ENCODE results near the gene ALKBH6. TPM values are rescaled to one million over a fixed set of nuclear protein-coding genes. Genes with fewer than 3 reads are reported as not detected.
"Not testable (repeated sequence)": the region's sequence is repeated elsewhere in the genome, so short reads cannot be mapped to it uniquely, and the experiment has no call there.

The ALKBH6 gene
- 54.6 and 64.6 TPM in 2 replicates for total RNA-seq (2014; rRNA removed; shearing (Covaris generic))

GRCh38 chr19:36014012-36014924 is at the start of gene ALKBH6:
ALKBH6 (minus strand) TSS chr19:36014213; CDS start chr19:36013397, 816 bp downstream.
- DNase-seq (ENCODE audit: low read depth) = peak; percentile 99

- no peak for DNase-seq (ENCODE audit: low read depth)
Observed at GRCh38 chr19:36061367-36061766, 47.4 kb upstream of the ALKBH6 start.

GRCh38 chr19:36060430-36060829 is 46.4 kb upstream of the ALKBH6 start:
- peak; percentile 34 for DNase-seq (ENCODE audit: low read depth)

GRCh38 chr19:36059180-36059910 is 45.3 kb upstream of the ALKBH6 start:
- no peak for DNase-seq (ENCODE audit: low read depth)

- DNase-seq (ENCODE audit: low read depth) = no peak
Observed at GRCh38 chr19:36058481-36059179, 44.6 kb upstream of the ALKBH6 start.

- DNase-seq (ENCODE audit: low read depth) = peak; percentile 92
Observed at GRCh38 chr19:36054733-36055686, 41.0 kb upstream of the ALKBH6 start, which contains the start of gene WDR62. WDR62 (plus strand) TSS chr19:36054897; CDS start chr19:36054972, 75 bp downstream.

GRCh38 chr19:36054119-36054732 is 40.2 kb upstream of the ALKBH6 start, which contains the start of gene THAP8:
THAP8 (minus strand) TSS chr19:36054285; CDS start chr19:36054217, 68 bp downstream.
- peak; percentile 99 for DNase-seq (ENCODE audit: low read depth)

- no peak for DNase-seq (ENCODE audit: low read depth)
Observed at GRCh38 chr19:36051637-36052036, 37.6 kb upstream of the ALKBH6 start.

GRCh38 chr19:36051236-36051635 is 37.2 kb upstream of the ALKBH6 start:
- no peak for DNase-seq (ENCODE audit: low read depth)

GRCh38 chr19:36049080-36049698 is 35.2 kb upstream of the ALKBH6 start:
- peak; percentile 46 for DNase-seq (ENCODE audit: low read depth)

GRCh38 chr19:36047835-36048234 is 33.8 kb upstream of the ALKBH6 start:
- no peak for DNase-seq (ENCODE audit: low read depth)

- no peak for DNase-seq (ENCODE audit: low read depth)
Observed at GRCh38 chr19:36046443-36047050, 32.5 kb upstream of the ALKBH6 start.

- DNase-seq (ENCODE audit: low read depth) = no peak
Observed at GRCh38 chr19:36043952-36044351, 29.9 kb upstream of the ALKBH6 start.

GRCh38 chr19:36041831-36042230 is 27.8 kb upstream of the ALKBH6 start:
- no peak for DNase-seq (ENCODE audit: low read depth)

- not testable (repeated sequence) for DNase-seq (ENCODE audit: low read depth)
Observed at GRCh38 chr19:36041092-36041491, 27.1 kb upstream of the ALKBH6 start.

- no peak for DNase-seq (ENCODE audit: low read depth)
Observed at GRCh38 chr19:36040495-36040894, 26.5 kb upstream of the ALKBH6 start.

GRCh38 chr19:36032251-36033104 is 18.5 kb upstream of the ALKBH6 start, which contains the start of gene CLIP3:
CLIP3 (minus strand) TSS chr19:36032873; CDS start chr19:36032357, 516 bp downstream.
- DNase-seq (ENCODE audit: low read depth) = peak; percentile 54

GRCh38 chr19:36031308-36031707 is 17.3 kb upstream of the ALKBH6 start:
- no peak for DNase-seq (ENCODE audit: low read depth)
